GM21717 (cell line): Measurements from ENCODE around the gene ACOXL.

Experiments used
- ATAC-seq: cut with Tn5 transposase; IDR thresholded peaks from one replicate; pipeline ENCODE4 v1.9.1; 2021; ENCODE audit warnings: mild to moderate bottlenecking, moderate library complexity; ENCODE audit not compliant: unreplicated experiment

ACOXL gene

GRCh38 chr2:110790907-110791306 is 58.5 kb downstream of the ACOXL start:
- ATAC-seq: no peak

DNA sequence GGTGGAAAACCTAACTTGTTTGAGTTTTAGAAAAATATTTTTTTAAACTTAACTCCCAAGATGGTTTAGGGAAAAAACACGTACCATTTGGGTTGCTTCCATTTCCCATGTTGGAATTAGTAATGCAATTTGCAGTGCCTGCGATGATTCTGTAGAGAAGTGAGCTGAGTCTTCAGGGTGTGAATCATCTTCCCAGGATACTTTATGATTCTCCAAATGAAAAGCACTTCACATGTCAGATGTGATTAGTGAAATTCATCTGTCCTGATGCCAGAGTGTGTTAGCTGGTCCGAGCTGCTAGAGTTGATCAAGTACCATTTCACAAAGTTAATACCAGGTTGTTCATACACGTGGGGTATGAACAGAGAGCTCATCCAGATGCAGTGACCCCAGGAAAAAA is 59.1 kb downstream of the ACOXL start:
- ATAC-seq: no peak

DNA sequence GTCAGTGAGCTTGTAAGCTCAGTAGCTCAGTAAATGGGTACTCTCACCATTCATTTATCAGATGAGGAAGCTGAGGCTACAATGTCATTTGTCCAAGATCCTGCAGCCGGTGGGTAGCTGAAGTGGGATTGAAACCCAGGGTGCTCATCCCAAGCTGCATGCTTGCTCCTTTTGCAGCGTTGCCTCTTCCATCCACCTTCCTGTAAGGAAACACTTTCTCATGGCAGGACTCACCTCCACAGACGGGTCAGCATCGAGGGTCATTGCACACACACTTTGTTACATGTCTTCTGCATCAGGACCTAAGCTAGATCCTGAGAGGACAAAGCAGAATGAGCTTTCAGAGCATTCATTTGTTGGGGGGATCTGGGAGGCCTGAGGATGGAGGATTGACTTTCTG is 60.7 kb downstream of the ACOXL start:
- no peak for ATAC-seq

DNA sequence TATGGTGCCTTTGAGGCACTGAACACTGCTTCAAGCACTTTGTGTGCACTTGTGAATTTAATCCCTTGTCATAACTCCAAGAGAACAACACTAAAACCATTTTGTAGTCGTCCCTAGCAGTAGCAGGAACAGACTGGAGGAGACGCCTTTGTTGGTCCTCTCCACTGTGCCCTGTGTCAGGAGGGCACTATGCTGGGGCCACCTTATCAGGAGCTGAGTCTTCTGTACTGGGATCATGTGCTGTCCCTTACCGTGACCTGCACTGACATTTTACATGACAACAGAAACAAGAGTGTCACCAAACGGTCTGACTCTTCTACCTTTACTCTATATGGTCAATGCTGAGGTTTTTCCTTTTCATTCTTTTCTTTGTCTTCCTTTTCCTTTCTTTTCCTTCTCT is 62.0 kb downstream of the ACOXL start:
- no peak for ATAC-seq

- no peak for ATAC-seq
Measured at GRCh38 chr2:110794951-110795350, 62.6 kb downstream of the ACOXL start.

GRCh38 chr2:110796716-110797301 is 64.4 kb downstream of the ACOXL start:
- ATAC-seq: no peak

DNA sequence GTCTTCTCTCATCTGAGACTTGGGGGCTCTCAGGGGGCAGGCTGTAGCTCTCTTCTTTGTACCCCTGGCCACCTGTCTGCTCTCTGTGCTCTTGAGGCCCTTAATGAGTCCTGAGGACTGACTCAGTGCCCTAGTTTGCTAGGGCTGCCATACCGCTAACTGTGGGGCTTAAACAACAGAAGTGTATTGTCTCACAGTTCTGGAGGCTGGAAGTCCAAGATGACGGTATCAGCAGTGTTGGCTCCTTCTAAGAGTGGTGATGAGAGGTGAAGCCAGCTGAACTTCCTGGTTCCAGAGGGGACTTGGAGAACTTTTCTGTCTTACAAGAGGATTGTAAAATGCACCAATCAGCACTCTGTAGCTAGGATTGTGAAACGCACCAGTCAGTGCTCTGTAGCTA is 67.0 kb downstream of the ACOXL start:
- ATAC-seq: no peak

DNA sequence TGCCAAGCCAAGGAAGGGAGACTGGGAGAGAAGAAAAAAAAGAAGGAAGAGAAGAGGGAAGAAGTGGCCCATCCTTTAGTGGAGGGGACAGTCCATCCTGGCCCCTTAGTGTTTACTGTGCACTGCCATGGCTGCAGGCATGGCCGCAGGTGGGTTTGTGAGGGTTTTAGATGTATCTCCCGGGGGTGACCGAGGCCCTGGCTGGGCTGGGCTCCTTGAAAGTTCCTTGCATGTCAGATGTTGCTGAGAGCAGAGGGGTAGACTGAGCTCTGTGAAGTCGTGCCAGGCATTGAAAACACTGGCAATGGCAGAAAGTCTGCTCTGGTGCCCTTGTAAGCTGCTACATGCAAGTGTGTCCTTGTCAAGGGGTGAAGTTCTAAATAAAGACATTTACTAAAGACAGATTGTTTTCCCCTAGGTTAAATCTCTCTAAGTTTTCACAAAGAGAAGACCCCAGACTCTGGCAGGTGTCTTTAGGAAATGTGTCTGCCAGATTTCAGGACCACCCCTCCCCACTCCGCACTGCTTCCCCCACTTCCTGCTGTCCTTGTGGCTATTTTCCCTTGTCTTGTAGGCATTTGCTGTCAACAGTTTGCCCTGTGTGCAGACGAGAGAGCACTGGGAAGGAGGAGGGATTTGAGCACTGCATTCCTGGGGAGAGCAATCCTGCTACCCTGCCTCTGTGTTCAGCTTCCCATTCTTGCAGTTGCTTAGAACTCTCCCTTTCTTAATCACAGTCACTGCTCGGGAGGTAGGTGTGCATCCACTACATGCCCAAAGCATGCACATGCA is 68.4 kb downstream of the ACOXL start:
- ATAC-seq: no peak

DNA sequence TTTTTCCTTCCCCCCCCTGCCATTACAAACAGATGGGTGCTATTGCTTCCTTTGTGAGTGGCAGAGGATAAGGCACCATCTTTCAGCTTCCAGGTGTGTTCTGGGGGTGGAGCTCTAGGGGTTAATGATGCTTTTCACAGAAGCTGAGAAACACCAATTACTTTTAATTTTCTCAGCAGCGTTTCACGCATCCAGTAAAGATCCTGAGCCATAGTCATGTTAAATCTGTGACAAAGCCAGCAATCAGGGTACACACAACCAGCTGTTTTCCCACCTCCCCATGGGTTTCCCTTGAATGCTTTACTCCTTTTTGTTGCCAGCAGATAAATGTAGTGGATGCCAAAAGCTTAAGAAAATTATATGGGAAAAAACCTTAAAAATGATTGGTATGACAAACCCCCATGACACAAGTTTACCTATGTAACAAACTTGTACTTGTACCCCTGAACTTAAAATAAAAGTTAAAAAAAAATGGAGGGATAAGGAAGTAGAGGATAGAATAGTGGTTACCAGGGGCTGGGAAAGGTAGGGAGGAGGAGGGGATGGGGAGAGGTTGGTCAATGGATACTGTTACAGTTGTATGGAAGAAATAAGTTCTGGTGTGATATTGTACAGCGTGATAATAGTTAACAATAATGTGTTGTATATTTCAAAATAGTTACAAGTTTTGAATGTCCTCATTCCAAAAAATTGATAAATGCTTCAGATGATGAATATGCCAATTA is 70.0 kb downstream of the ACOXL start:
- ATAC-seq: no peak

DNA sequence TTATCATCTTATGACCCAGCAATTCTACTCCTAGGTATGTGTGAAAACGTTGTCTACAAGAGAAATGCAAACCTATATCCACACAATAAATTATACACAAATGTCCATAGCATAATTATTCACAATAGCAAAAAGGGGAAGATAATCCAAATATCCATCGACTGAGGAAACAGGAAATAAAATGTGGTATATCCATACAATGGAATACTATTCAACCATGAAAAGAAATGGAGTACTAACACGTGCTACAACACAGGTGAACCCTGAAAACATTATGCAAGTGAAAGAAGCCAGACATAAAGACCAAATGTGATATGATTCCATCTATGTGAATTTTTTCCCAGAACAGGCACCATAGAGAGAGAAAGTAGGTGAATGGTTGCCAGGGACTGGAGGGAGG is 72.1 kb downstream of the ACOXL start:
- no peak for ATAC-seq

DNA sequence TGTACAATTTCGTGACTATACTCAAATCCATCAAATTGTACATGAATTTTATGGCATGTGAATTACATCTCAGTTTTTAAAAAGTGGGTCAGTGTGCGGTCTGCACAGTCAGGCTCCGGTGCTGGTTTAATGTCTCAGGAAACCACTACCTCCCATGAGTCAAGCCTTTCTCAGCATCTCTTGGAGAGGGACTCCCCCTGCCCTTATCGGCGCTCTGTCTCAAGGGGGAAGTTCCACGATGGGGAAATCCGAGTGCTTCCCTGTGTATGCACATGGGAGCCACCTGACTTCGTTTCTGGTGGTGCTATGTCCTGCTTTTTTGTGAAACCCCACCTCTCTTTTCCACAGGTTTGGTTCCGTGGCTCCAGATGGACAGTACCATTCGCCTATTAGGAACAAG is 72.5 kb downstream of the ACOXL start:
- ATAC-seq: no peak

- no peak for ATAC-seq
Measured at GRCh38 chr2:110805894-110806452, 73.6 kb downstream of the ACOXL start.

DNA sequence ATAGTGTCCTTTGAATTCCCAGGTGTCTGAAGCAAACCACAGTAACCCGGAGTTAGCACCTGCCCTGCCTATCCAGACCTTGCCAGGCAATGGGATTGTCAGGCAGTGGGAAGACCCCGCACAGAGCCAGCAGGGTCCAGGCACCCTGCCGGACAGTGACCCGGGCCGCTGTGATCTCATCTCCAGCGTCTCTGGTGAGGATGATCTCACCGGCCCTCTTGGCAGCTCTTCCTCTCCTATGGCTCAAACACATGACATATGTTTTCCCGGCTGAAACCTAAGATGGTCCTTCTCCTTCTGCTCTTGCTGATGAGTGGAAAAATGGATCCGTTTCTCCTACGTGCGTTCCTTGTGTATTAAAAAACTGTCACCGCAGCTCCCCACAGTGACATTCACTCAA is 75.1 kb downstream of the ACOXL start:
- no peak for ATAC-seq

- ATAC-seq: no peak
Measured at GRCh38 chr2:110810404-110810803, 78.0 kb downstream of the ACOXL start.

DNA sequence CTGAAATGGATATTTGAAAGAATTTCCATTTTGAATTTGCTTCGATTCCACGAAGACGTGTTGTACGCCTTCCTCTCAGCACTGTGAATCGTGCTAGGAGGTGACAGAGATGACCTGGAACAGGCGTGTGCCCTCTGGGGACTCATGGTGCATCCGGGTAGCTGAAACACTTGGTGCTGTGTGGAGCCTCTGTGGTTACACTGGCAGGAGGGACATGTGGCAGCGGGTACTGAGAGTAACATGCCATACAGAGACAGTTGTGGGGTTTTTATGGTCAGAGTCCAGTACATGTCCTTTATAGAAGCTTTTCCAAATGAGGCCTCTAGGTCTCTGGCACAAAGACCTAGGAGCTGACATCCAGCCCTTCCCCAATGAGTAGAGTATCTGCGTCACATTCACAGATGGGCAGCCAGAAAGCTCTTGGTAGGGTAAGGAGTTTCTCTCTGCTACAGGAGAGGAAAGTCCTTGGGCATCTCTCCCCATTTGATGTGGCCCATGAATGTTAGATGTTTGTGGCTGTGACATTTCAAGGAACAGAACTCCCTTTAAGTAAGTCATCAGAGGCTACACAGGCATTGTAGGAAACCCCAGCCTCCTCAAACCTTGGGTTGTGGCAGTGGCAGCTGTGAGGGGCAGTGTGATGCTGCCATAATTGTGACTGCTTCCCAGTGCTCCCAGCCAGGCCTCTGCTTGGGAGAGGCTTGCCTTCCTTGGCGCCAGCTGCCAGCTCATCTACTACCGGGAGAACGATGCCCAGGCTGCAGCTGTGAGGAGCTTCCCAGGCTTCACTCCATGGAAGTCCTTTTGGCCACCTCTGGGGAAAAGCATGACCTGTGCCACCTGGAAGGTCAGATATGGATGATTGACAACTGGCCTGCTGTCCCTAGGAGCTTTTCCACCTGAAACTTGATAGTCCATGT is 80.6 kb downstream of the ACOXL start:
- ATAC-seq: no peak

DNA sequence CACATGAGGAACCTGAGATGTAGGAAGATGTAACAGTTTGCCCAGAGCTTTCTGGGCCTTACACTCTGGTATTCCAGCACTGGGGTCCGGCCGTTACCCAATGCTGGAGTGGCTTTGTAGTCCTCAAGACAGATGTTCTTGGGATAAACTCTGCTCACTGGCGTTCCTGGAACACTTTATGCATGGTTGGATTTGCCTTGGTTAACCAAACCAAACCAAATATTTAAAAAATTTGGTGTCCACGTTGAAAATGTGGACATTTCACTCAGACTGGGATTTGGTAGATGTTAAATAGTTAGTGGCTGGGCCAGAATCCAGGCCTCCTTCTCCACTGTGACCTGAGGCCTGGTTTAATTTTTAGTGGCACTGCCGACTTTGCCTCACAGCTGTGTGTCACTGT is 81.5 kb downstream of the ACOXL start:
- ATAC-seq: no peak

DNA sequence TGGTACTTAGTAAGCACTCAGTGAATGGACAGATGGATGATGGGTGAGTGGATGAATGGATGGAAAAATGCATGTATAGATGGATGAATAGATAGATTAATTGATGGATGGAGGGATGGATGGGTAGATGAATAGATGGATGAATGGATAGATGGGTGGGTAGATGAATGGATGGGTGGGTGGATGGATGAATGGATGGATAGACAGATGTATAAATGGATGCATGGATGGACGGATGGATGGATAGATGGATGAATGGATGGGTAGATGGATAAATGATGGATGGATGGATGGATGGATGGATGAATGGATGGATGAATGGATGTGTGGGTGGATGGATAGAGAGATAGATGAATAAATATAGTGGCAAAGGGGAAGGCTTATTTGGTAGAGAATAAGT is 83.6 kb downstream of the ACOXL start:
- no peak for ATAC-seq

DNA sequence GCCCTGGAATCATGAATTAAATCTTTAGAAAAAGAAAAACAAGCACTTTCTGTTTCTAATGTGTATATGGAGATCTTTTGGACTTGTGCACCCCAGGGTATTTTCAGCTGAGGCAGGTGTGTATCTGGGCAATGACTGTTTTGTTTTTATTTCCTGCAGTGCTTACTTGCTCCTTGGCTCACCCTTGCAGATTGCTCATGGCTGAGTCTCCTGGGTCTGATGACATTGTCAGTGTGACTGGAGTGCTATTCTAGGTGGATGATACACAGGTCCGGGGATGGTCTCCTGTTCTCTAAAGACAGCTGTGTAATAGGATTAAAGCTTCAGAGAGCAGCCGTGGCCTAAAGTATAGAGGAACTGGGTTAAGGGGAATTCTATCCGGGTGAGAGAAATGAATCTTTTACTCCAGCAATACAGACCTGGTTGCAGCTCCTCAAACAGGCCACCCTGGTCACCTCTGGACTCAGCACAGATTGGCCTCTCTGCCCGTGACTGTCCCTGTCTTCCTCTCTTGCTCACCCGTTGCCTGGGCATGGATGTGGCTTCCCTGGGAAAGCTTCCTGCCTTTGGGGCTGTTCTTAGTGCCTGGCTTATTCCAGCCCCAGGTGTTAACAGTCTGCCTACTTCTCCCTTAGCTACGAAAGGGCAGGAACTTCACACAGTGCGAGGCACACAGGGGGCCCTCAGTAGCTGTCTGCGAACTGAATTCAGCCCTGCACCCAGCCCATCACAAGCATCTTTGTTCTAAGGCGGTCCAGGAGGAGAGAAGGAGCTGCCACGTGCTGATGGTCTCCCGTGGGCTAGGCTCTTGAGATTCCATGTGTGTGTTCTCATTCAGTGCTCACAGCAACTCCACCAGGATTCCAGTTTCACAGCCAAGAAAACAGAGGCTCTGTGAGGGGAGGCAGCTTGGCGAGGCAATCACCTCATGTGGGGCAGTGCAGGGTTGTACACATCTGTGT is 84.3 kb downstream of the ACOXL start:
- no peak for ATAC-seq

DNA sequence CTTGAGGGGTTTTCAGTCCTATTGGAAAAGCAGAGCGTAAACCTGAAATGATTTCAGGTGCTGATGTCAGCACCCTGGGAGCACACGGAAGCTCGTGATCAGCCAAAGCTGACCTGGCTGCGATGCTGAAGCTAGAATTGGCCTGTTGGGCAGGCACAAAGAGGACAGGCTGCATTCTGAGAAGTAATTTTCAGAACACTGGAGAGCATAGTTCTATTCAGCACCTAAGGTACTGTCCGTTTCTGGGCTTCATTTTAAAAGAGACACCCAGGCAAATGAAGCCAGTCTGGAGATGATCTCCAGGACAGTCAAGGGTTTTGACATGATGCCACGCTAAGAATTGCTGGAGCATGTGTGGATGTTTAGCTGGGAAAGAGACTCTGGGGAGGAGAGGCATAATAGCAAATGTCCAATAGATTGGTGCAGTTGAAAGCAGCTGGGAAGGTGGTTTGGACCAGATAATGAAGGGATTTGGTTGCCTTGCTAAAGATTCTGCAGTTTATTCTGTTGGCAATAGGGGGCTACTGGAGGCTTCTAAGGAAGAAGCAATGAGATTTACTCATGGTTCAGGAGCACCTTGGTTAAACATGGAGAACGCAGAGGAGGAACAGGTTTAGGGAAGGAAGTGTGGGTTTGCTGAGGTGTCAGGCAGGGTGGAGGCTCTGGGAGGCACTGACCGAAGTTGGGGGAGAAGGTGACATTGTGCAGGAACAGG is 86.6 kb downstream of the ACOXL start:
- no peak for ATAC-seq
